Measurements from ENCODE around the gene NXF1.
A peak's percentile ranks its signal among the peaks of the same experiment; 100 is the strongest.
"Not testable (repeated sequence)": the region's sequence is repeated elsewhere in the genome, so short reads cannot be mapped to it uniquely, and the experiment has no call there.

Gene NXF1

GRCh38 chr11:62805076-62805892, at the start of gene NXF1:
Gene NXF1 (minus strand): TSS chr11:62805440. CDS start chr11:62805356, 84 bp downstream.
- DNase-seq = peak; percentile 88

GRCh38 chr11:62854013-62854824, 49.0 kb upstream of the NXF1 start:
- no peak for DNase-seq

DNA sequence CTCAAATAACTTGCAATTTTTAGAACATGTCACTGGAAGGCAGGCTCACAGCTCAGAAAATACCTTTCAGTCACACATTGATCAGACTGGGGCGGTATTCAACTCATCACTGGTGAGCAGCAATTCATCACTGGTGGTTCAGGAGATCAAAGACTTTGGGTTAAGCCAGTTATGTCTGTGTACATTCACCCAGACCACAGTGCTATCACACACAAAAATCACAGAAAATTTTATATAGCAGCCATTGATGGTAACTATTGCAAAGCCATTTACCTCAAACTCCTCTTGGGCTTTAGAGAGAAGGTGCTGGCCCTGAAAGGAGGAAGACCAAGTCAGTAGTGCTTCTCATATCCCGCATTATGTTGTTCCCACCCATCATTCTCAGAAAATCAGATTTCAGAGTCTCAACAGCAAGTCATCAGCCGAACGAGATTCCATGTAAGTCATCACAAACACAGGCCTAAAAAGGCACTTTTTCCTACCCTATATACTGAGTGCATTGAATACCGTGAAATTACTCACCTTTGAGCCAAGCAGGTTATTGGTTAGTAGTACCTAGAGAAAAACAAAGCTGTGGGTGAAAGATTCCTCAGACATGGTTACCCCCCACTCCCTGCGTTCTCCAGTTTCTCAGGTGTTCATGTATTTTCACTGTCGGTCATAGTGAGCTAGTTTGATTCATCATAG, 48.2 kb upstream of the NXF1 start:
- no peak for DNase-seq

GRCh38 chr11:62852523-62853188, 47.4 kb upstream of the NXF1 start:
- DNase-seq = no peak

DNA sequence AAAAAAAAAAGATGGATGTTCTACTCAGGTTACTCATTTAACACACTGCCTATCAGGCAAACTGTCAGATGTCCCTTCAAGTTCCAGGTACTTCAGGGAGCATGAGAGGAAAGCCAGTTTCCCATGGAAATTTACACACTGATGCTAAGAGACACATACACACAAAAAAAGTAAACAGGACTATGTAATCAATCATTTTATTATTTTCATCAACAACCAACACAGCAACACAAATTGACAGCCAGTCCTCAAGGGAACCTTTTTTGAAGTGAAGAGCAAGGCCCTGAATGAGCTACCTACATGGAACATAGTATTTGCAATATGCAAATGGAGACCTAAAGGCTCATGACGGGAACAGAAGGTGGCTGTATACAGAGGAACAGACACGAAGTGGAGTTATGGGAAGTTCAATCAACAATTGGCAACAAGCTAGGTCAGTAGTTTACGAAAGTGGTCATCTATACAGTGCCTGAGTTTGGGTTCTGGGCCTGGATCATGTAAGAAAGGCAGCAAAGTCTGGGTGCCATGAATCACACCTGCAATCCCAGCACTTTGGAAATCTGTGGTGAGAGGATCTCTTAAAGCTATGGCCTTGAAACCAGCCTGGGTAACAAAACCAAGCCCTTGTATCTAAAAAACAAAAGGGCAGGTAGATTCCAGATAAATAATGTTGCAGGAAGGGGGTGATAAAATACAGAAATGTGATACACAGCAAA, 46.7 kb upstream of the NXF1 start:
- DNase-seq = no peak

- no peak for DNase-seq
Measured at GRCh38 chr11:62850911-62851806, 45.9 kb upstream of the NXF1 start.

DNA sequence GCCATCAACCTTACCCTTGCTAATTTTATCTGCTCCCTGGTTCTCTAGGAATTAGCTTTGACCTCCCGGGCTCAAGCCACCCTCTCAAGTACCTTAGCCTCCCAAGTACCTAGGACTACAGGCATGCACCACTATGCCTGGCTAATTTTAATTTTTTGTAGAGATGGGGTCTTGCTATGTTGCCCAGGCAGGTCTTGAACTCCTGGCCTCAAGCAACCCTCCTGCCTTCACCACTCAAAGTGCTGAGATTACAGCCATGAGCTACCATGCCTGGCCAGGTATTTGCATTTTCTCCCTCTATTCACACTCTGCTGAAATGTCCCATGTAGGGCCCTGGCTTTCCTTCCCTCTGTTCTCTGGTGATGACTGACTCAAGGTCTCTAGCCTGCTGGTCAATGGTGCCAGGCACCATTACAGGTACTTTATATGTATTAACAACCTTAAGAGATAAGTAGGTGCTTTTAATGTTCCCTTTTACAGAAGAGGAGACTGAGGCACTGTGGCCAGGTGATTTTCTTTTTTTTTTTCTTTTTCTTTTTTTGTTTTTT, 42.6 kb upstream of the NXF1 start:
- no peak for DNase-seq

- DNase-seq = no peak
Measured at GRCh38 chr11:62846177-62846576, 40.9 kb upstream of the NXF1 start.

DNA sequence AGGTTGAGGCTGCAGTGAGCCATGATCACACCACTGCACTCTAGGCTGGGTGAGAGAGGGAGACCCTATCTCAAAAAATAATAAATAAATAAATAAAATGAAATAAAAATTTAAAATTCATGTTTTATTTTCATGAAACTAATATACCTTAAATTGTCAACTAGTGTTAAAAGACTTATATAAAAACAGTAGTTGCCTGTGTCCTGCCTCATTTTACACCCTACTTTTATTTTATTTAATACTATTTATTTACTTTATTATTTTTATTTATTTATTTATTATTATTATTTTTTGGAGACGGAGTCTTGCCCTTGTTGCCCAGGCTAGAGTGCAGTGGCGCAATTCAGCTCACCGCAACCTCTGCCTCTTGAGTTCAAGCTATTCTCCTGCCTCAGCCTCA, 38.9 kb upstream of the NXF1 start:
- DNase-seq = no peak

GRCh38 chr11:62843466-62843865, 38.2 kb upstream of the NXF1 start:
- no peak for DNase-seq

GRCh38 chr11:62842891-62843290, 37.7 kb upstream of the NXF1 start:
- DNase-seq = not testable (repeated sequence)

DNA sequence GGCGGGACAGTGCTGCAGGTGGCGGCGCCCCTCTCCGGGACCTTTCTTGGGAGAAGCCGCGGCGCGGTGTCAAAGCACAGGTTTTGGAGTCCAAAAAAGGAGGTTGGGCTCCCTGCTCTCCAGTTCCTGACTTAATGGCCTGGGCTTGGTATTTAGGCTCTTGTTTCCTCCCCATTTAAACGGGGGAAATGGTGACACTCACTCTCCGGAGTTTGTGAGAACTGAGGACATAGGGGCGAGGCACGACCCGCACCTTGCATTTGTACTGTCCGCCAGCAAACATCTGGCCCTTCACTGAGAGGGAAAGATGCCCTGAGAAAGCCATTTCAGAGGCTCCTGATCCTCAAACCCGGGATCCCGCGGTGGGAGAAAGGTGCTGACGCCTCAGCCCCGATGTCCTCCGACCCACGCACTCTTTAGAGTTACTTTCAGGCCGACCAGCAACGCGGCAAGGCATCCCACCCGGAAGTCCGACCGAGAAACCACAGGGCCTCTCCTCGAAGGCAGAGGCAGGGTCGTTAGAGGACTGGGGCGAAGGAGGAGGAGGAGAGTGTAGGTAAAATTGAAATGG, 37.0 kb upstream of the NXF1 start:
- peak; percentile 35 for DNase-seq

DNA sequence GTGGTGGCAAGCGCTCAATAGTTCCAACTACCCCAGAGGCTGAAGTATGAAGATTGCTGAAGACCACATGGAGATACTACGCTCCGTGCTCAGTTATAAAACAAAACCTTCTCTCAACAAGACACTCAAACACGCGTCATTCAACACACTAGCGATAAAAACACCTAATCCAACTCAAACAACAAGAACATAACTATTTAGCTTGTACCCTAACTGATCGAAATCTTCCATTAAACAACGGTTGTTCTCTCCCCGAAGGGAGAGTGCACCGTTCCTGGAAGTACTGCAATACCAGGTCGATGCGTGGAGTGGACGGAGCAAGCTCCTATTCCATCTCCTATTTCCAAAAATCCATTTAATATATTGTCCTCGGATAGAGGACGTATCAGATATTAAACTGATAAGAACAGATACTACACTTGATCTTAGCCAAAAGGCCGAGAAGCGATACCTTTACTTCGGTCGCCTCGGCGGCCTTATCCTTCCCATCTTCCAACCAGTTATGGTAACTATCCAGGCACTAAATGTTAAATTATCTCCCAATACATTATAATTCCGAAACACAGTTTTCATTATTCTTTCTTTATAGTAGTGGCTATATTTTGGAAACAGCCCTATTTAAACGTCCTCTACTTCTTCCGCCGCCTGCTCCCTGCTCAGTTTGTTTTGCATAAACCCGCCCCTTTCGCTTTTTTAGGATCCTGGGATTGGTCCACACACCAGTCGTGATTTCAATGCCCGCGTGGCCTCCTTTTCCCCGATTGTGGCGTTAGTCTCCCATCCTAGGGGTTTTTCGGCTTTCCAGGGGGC, 36.3 kb upstream of the NXF1 start:
- peak; percentile 99 for DNase-seq

DNA sequence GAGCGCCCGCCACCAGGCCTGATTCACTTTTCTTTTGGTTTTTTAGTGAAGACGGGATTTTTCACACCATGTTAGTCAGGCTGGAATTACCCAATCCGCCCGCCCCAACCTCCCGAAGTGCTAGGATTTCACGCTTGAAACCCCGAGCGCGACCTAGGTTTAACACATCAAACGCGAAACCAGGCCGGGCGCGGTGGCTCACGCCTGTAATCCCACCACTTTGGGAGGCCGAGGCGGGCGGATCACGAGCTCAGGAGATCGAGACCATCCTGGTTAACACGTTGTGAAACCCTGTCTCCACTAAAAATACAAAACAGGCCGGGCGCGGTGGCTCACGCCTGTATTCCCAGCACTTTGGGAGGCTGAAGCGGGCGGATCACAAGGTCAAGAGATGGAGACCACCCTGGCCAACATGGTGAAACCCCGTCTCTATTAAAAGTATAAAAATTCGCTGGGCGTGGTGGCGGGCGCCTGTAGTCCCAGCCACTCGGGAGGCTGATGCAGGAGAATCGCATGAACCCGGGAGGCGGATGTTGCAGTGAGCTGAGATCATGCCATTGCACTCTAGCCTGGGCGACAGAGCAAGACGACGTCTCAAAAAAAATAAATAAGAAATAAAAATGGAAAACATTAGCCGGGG, 35.6 kb upstream of the NXF1 start:
- DNase-seq = peak; percentile 86

DNA sequence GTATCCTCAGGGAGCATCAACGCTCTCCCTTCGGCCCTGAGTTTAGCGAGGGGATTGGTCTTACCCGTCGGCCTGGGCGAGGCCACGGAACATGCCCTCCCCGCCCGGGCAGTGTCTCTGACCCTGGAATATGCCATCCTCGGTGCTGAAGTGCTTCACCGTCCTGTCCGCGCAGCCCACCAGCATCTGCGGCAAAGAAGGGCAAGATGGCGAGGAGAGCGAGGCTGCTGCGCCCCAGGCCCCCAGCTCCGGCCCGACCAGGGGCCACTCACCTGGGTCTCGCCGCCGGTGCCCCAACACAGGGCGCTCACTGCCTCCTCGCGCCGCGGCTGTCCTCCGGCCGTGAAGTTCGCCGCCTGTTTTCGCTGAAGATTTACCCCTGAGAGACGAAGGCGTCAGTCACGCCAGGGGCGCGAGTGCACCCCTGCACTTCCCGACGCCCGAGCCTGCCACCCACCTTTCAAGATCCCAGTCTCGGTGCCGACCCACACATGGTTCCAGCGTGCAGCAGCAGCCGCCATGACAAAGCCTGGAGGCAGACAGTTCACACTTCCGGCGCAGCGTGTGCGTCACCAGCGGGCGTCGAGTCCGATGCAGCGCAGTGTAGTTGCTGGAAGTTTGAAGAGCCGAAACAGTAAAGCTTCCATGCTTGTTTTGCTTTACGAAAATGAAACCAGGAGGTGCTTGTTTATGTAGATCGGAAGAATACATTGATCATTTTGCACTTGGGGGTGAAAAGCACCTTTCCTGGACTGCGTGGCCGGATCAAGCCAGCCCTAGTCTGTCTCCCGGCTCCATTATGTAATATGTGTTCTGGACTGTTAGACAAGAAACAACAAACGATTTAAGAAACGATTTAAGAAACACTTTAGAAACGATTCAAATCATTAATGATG, 34.1 kb upstream of the NXF1 start, which contains the start of gene WDR74:
Gene WDR74, minus strand, starts transcription at position 541 of the 896 bp plus-strand sequence. Its CDS starts 20 bp downstream, at position 521.
- DNase-seq = peak; percentile 87

DNA sequence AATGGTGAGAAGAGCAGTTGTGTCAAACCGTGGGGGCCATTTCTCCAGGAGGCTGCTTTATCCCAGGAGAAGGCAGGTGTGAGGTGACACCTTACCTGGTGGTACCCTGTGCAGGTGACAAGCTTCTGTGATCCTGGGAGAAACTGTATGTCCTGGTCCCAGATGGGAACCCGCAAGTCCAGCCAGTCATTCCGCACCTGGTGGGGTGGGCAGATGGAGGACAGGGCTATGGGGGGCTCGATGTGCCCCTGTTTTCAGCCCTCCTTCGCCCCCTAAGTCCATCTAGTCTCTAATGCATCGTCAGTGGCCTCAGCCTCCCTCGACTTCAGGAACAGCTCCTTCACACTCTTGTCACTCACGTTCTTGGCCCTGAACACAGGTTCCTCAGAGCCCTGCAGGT, 30.1 kb upstream of the NXF1 start:
- no peak for DNase-seq

- DNase-seq = peak; percentile 17
Measured at GRCh38 chr11:62832336-62833234, 27.3 kb upstream of the NXF1 start, which contains the start of gene TEX54. Gene TEX54 (minus strand): TSS chr11:62832841.

All from DMS79 (cell line).